Endothelial cell of umbilical vein (primary cell): ENCODE results near the gene LACTB. TPM values are rescaled to one million over a fixed set of nuclear protein-coding genes. Genes with fewer than 3 reads are reported as not detected.

Experiments used
- BruUV-seq: library from RNA; stranded (reverse); fragments of 400-500 nt; replicated peaks from 2 replicates; lab custom pipeline; 2021; lab: Mats Ljungman, UMichigan
- CTCF ChIA-PET: fragments of 300-600, 350-600 bp; sonication (Branson Sonifier 250); formaldehyde crosslinking; loops from one replicate; lab custom pipeline; 2021; ENCODE audit warnings: antibody characterized with exemption, inconsistent platforms; lab: Charles Lee
- POLR2A ChIA-PET: fragments of 300-600, 350-600 bp; sonication (Branson Sonifier 250); formaldehyde crosslinking; loops from one replicate; lab custom pipeline; 2021; ENCODE audit warnings: antibody characterized with exemption, inconsistent platforms; lab: Charles Lee
- DNase-seq: peaks from one replicate; pipeline ENCODE4 v3.0.0-alpha.2; 2011; ENCODE audit warnings: low read depth, low spot score
- FAIRE-seq: peaks from 2 replicates; lab custom pipeline; 2011; peaks lifted over from hg19 to GRCh38; lab: Jason Lieb, UNC
- H2AFZ ChIP-seq: 2 replicates; pipeline ENCODE4 v1.6.0; 2012; ENCODE audit warnings: low read depth, low read length, control low read depth, inconsistent platforms
- H3K27ac ChIP-seq: 2 replicates; pipeline ENCODE4 v1.5.1; 2011; ENCODE audit warnings: low read depth, mild to moderate bottlenecking, control low read depth, low read length, moderate library complexity; ENCODE audit not compliant: insufficient read depth
- H3K27me3 ChIP-seq, 2 experiments: 2 replicates each; pipeline versions ENCODE4 v1.6.0 to v1.6.1; 2011; ENCODE audit warnings: low read length in 2 of 2, mixed read lengths in 1 of 2; ENCODE audit not compliant: control insufficient read depth in 2 of 2, insufficient read depth in 2 of 2
- H3K36me3 ChIP-seq, 2 experiments: 2 replicates in 1 of 2; 3 replicates in 1 of 2; pipeline ENCODE4 v1.5.1; 2011; ENCODE audit warnings: low read length in 2 of 2, mild to moderate bottlenecking in 1 of 2, moderate library complexity in 1 of 2; ENCODE audit not compliant: control insufficient read depth in 2 of 2, insufficient read depth in 2 of 2; ENCODE audit errors: extremely low read depth in 1 of 2
- H3K4me1 ChIP-seq: 3 replicates; pipeline ENCODE4 v1.5.1; 2011; ENCODE audit warnings: mild to moderate bottlenecking, low read length; ENCODE audit not compliant: control insufficient read depth, insufficient read depth; ENCODE audit errors: extremely low read depth
- H3K4me2 ChIP-seq: 2 replicates; pipeline ENCODE4 v1.6.1; 2011; ENCODE audit warnings: low read length, control low read depth, mixed read lengths; ENCODE audit not compliant: insufficient read depth
- H3K4me3 ChIP-seq, 3 experiments: fragments of 200-600 bp in 1 of 3; sonication (generic), shearing (Covaris generic) in 1 of 3; replicated peaks in 1 of 3; 2 replicates each; pipeline ENCODE4 v1.5.1; 2011 to 2016; ENCODE audit warnings: control low read depth in 3 of 3, low read length in 3 of 3, mild to moderate bottlenecking in 2 of 3, inconsistent platforms in 1 of 3, low read depth in 1 of 3, moderate library complexity in 1 of 3; ENCODE audit not compliant: insufficient read depth in 1 of 3
- H3K79me2 ChIP-seq: 2 replicates; pipeline ENCODE4 v1.6.0; 2012; ENCODE audit warnings: low read length, inconsistent platforms; ENCODE audit not compliant: control insufficient read depth, insufficient read depth
- H3K9ac ChIP-seq: replicated peaks from 2 replicates; pipeline ENCODE3; 2011; ENCODE audit warnings: low read length, control low read depth; ENCODE audit not compliant: insufficient read depth; ENCODE audit errors: extremely low read depth
- H3K9me1 ChIP-seq: replicated peaks from 3 replicates; pipeline ENCODE4 v1.6.0; 2011; ENCODE audit warnings: mild to moderate bottlenecking, low read length; ENCODE audit not compliant: control insufficient read depth, insufficient read depth; ENCODE audit errors: extremely low read depth
- H3K9me3 ChIP-seq: replicated peaks from 2 replicates; pipeline ENCODE4 v1.5.1; 2012; ENCODE audit warnings: low read length, inconsistent platforms; ENCODE audit not compliant: control insufficient read depth, insufficient read depth
- H4K20me1 ChIP-seq: replicated peaks from 2 replicates; pipeline ENCODE3; 2011; ENCODE audit warnings: mild to moderate bottlenecking, low read length; ENCODE audit not compliant: control insufficient read depth, insufficient read depth; ENCODE audit errors: extremely low read depth
- CTCF ChIP-seq, 2 donors: IDR thresholded peaks; 1 replicate in 1 of 2; 2 replicates in 1 of 2; pipeline ENCODE4 v1.5.1; 2011; ENCODE audit warnings: low read length in 2 of 2, mild to moderate bottlenecking in 2 of 2, moderate library complexity in 2 of 2, control low read depth in 1 of 2, inconsistent platforms in 1 of 2, low read depth in 1 of 2; ENCODE audit not compliant: insufficient read depth in 1 of 2; ENCODE audit errors: extremely low read depth in 1 of 2
- FOS ChIP-seq: IDR thresholded peaks from 2 replicates; pipeline ENCODE4 v1.6.1; 2011; ENCODE audit warnings: mild to moderate bottlenecking, low read length, moderate library complexity, borderline replicate concordance; ENCODE audit not compliant: insufficient read depth
- GATA2 ChIP-seq: IDR thresholded peaks from 2 replicates; pipeline ENCODE4 v1.7.0; 2011; ENCODE audit warnings: low read depth, mild to moderate bottlenecking, moderate library complexity, mixed read lengths, low read length; ENCODE audit not compliant: insufficient read length, insufficient read depth
- MYC ChIP-seq: IDR thresholded peaks from one replicate; pipeline ENCODE4 v1.6.1; 2011; ENCODE audit warnings: mild to moderate bottlenecking, low read depth, low read length
- POLR2A ChIP-seq: IDR thresholded peaks from 2 replicates; pipeline ENCODE4 v1.6.1; 2012; ENCODE audit warnings: low read depth, mild to moderate bottlenecking, control low read depth, low read length
- POLR2AphosphoS5 ChIP-seq: IDR thresholded peaks from 2 replicates; pipeline ENCODE4 v1.6.1; 2012; ENCODE audit warnings: low read depth, mild to moderate bottlenecking, control low read depth, low read length, moderate library complexity; ENCODE audit not compliant: insufficient read depth
- dilution Hi-C: fragments of 300-500 bp; cut with MboI; formaldehyde crosslinking; loops from one replicate; pipeline ENCODE4 v1.15.0; 2019; ENCODE audit warnings: low sequenced_read_pairs; ENCODE audit not compliant: extremely low pct_ligation_motif_present
- intact Hi-C: fragments of 100-400 bp; cut with micrococcal nuclease; formaldehyde crosslinking; loops from one replicate; pipeline ENCODE4 v1.10.0; 2022
- polyA plus RNA-seq, 4 experiments: library from polyadenylated mRNA; depleted of rRNA in 3 of 4; stranded (reverse) in 3 of 4; unstranded in 1 of 4; fragments of >200 nt; gene quantifications; 2 replicates each; pipeline versions ENCODE4 v1.2.1 to v1.2.3, GENCODE V29; 2011 to 2012; ENCODE audit warnings: missing spikeins in 1 of 4
- total RNA-seq: library from RNA; stranded (reverse); gene quantifications from 2 replicates; pipeline ENCODE4 v1.2.3, GENCODE V29; 2021
- TF ChIP-seq, protein P1 (sequence below): IDR thresholded peaks from 2 replicates; pipeline ENCODE4 v1.6.1; 2011; ENCODE audit not compliant: insufficient read depth, insufficient read length

The LACTB gene
- total and polyA plus RNA-seq, 2 donors (not counting 3 experiments of a cell fraction or from before 2014, with no cell fraction given): 14.0 to 26.1 TPM

GRCh38 chr15:63186065-63186464, 64.4 kb downstream of the LACTB start:
- H3K79me2 ChIP-seq: peaks cover 17% of the 10 kb centered on the region
- H3K9ac ChIP-seq: no peak overlapping the region
- DNase-seq: no peak
- no peak overlapping the region for H2AFZ ChIP-seq
- POLR2A ChIA-PET: no interaction called here
- no peak overlapping the region for H3K4me3 ChIP-seq
- no peak overlapping the region for H3K27ac ChIP-seq
- no peaks in the 10 kb centered on the region for H4K20me1 ChIP-seq
- H3K27me3 ChIP-seq: no peaks in the 10 kb centered on the region
- no TSS peak for BruUV-seq
- H3K9me1 ChIP-seq: no peaks in the 10 kb centered on the region
- FAIRE-seq: no peak
- H3K9me3 ChIP-seq: no peaks in the 10 kb centered on the region
- H3K36me3 ChIP-seq: no peaks in the 10 kb centered on the region
- dilution Hi-C loops (no loop called here), intact Hi-C loops (no loop called here)
- CTCF ChIA-PET: interaction anchor here (0.9 to 1.5 kb wide), 2 partner anchors 91 to 217 kb away, joined by 3 read pairs; no protein-coding TSS in a partner anchor
- no peak for TF ChIP-seq CTCF (IDR thresholded peaks at IDR 0.05; ENCODE audit: extremely low read depth in 1 of 2, insufficient read depth in 1 of 2, low read depth in 1 of 2, low read length in 2 of 2)
- no peak for TF ChIP-seq FOS
- TF ChIP-seq, protein P1, sequence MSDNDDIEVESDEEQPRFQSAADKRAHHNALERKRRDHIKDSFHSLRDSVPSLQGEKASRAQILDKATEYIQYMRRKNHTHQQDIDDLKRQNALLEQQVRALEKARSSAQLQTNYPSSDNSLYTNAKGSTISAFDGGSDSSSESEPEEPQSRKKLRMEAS: no peak
- TF ChIP-seq POLR2A: no peak
- no peak for TF ChIP-seq MYC
- TF ChIP-seq POLR2AphosphoS5: no peak
- TF ChIP-seq GATA2: no peak
- H3K4me1 ChIP-seq: peaks cover 13% of the 10 kb centered on the region
- no peak overlapping the region for H3K4me2 ChIP-seq
